ENCODE measurements around the gene RECQL5.

- TF ChIP-seq CTCF (conservative IDR thresholded peaks at IDR 0.05 in 1 of 2, IDR thresholded peaks at IDR 0.05 in 1 of 2; ENCODE audit: low read depth in 1 of 2, low read length in 2 of 2) (no peak), EZH2 (IDR thresholded peaks at IDR 0.05; ENCODE audit: low read length, missing control alignments) (no peak)
Observed at GRCh38 chr17:75617218-75617617, 49.7 kb downstream of the RECQL5 start.

Measured in fibroblast of lung (primary cell).